VCaP (cell line): ENCODE measurements around the gene CCDC69.

Experiments used
- H3K27ac ChIP-seq: fragments of 450-650 bp; 2 replicates; pipeline ENCODE4 v1.5.1; 2017
- CTCF ChIP-seq: fragments of 450-650 bp; conservative IDR thresholded peaks from 2 replicates; pipeline ENCODE4 v1.5.1; 2017; ENCODE audit warnings: mild to moderate bottlenecking, moderate library complexity

CCDC69 gene

GRCh38 chr5:151167022-151167421 is 56.9 kb downstream of the CCDC69 start:
- TF ChIP-seq CTCF = no peak
- H3K27ac ChIP-seq = no peak overlapping the region

- no peak overlapping the region for H3K27ac ChIP-seq
- TF ChIP-seq CTCF = peak; percentile 97
Measured at GRCh38 chr5:151164687-151165392, 59.1 kb downstream of the CCDC69 start.

- H3K27ac ChIP-seq = no peak overlapping the region
- TF ChIP-seq CTCF = no peak
Measured at GRCh38 chr5:151162776-151163175, 61.1 kb downstream of the CCDC69 start.

GRCh38 chr5:151159649-151160373 is 64.1 kb downstream of the CCDC69 start:
- no peak for TF ChIP-seq CTCF
- no peak overlapping the region for H3K27ac ChIP-seq

GRCh38 chr5:151158287-151158661 is 65.6 kb downstream of the CCDC69 start:
- no peak for TF ChIP-seq CTCF
- peak overlapping the region; percentile 58; the same call in 1 of the 2 replicates for H3K27ac ChIP-seq

- no peak for TF ChIP-seq CTCF
- peak within 1 kb of the TSS; percentile 58; the same call in 1 of the 2 replicates for H3K27ac ChIP-seq
Measured at GRCh38 chr5:151157426-151158286, 66.2 kb downstream of the CCDC69 start, which contains the start of gene ANXA6. Gene ANXA6 (minus strand): TSS chr5:151157779. CDS start chr5:151147901, 9,878 bp downstream.
